ENCODE results near the gene ITPRID2.
"Not testable (repeated sequence)": the region's sequence is repeated elsewhere in the genome, so short reads cannot be mapped to it uniquely, and the experiment has no call there.

Gene ITPRID2

GRCh38 chr2:181954538-181954883 lies 63.0 kb downstream of the ITPRID2 start:
- peaks cover 9 to 22% of the 10 kb centered on the region in 2 donors for H3K4me1 ChIP-seq (ENCODE audit: control insufficient read depth in 1 of 2, insufficient read depth in 2 of 2, low read length in 2 of 2)
- H3K4me3 ChIP-seq (ENCODE audit: low read depth in 1 of 2, low read length in 2 of 2) = peak overlapping the region; percentile 22 to 24
- H3K9me3 ChIP-seq (ENCODE audit: control insufficient read depth in 1 of 2, low read length in 2 of 2) = no peaks in the 10 kb centered on the region
- no peaks in the 10 kb centered on the region for H3K36me3 ChIP-seq (ENCODE audit: control insufficient read depth in 1 of 2, insufficient read depth in 2 of 2, low read length in 2 of 2)
- no peaks in the 10 kb centered on the region for H3K27me3 ChIP-seq (ENCODE audit: control insufficient read depth in 1 of 2, insufficient read depth in 2 of 2, low read length in 2 of 2)
- H3K9ac ChIP-seq (ENCODE audit: low read depth in 1 of 2, low read length in 2 of 2) = no peak overlapping the region
- no peak overlapping the region for H3K27ac ChIP-seq (ENCODE audit: low read depth, low read length)

- H3K4me1 ChIP-seq (ENCODE audit: control insufficient read depth in 1 of 2, insufficient read depth in 2 of 2, low read length in 2 of 2) = peaks cover 9 to 22% of the 10 kb centered on the region in 2 donors
- H3K27me3 ChIP-seq (ENCODE audit: control insufficient read depth in 1 of 2, insufficient read depth in 2 of 2, low read length in 2 of 2) = no peaks in the 10 kb centered on the region
- no peak overlapping the region for H3K27ac ChIP-seq (ENCODE audit: low read depth, low read length)
- no peak overlapping the region for H3K4me3 ChIP-seq (ENCODE audit: low read depth in 1 of 2, low read length in 2 of 2)
- no peaks in the 10 kb centered on the region for H3K9me3 ChIP-seq (ENCODE audit: control insufficient read depth in 1 of 2, low read length in 2 of 2)
- H3K36me3 ChIP-seq (ENCODE audit: control insufficient read depth in 1 of 2, insufficient read depth in 2 of 2, low read length in 2 of 2) = no peaks in the 10 kb centered on the region
- no peak overlapping the region for H3K9ac ChIP-seq (ENCODE audit: low read depth in 1 of 2, low read length in 2 of 2)
Observed at GRCh38 chr2:181955010-181955409, 63.5 kb downstream of the ITPRID2 start.

DNA sequence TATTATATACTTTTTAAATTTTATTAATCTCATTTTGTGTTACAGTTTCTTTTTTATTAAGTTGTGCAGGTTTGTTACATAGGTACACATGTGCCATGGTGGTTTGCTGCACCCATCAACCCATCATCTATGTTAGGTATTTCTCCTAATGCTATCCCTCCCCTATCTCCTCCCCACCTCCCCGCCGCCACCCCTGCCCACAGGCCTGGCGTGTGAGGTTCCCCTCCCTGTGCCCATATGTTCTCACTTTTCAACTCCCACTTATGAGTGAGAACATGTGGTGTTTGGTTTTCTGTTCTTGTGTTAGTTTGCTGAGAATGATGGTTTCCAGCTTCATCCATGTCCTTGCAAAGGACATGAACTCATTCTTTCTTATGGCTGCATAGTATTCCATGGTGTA lies 64.3 kb downstream of the ITPRID2 start:
- not testable (repeated sequence) for H3K9me3 ChIP-seq (ENCODE audit: control insufficient read depth in 1 of 2, low read length in 2 of 2); H3K36me3 ChIP-seq (ENCODE audit: control insufficient read depth in 1 of 2, insufficient read depth in 2 of 2, low read length in 2 of 2); H3K27ac ChIP-seq (ENCODE audit: low read depth, low read length); H3K4me3 ChIP-seq (ENCODE audit: low read depth in 1 of 2, low read length in 2 of 2); H3K27me3 ChIP-seq (ENCODE audit: control insufficient read depth in 1 of 2, insufficient read depth in 2 of 2, low read length in 2 of 2); H3K9ac ChIP-seq (ENCODE audit: low read depth in 1 of 2, low read length in 2 of 2)
- peaks cover 9 to 22% of the 10 kb centered on the region in 2 donors for H3K4me1 ChIP-seq (ENCODE audit: control insufficient read depth in 1 of 2, insufficient read depth in 2 of 2, low read length in 2 of 2)

GRCh38 chr2:181957668-181958067 lies 66.1 kb downstream of the ITPRID2 start:
- Histone ChIP-seq H3K36me3 (ENCODE audit: control insufficient read depth in 1 of 2, insufficient read depth in 2 of 2, low read length in 2 of 2) (no peaks in the 10 kb centered on the region), H3K27ac (ENCODE audit: low read depth, low read length) (no peak overlapping the region), H3K9me3 (ENCODE audit: control insufficient read depth in 1 of 2, low read length in 2 of 2) (no peaks in the 10 kb centered on the region), H3K4me1 (ENCODE audit: control insufficient read depth in 1 of 2, insufficient read depth in 2 of 2, low read length in 2 of 2) (peaks cover 9 to 22% of the 10 kb centered on the region in 2 donors), H3K27me3 (ENCODE audit: control insufficient read depth in 1 of 2, insufficient read depth in 2 of 2, low read length in 2 of 2) (no peaks in the 10 kb centered on the region), H3K4me3 (ENCODE audit: low read depth in 1 of 2, low read length in 2 of 2) (no peak overlapping the region), H3K9ac (ENCODE audit: low read depth in 1 of 2, low read length in 2 of 2) (no peak overlapping the region)

GRCh38 chr2:181958726-181959125 lies 67.2 kb downstream of the ITPRID2 start:
- no peak overlapping the region for H3K4me3 ChIP-seq (ENCODE audit: low read depth in 1 of 2, low read length in 2 of 2)
- H3K27ac ChIP-seq (ENCODE audit: low read depth, low read length) = no peak overlapping the region
- H3K9me3 ChIP-seq (ENCODE audit: control insufficient read depth in 1 of 2, low read length in 2 of 2) = no peaks in the 10 kb centered on the region

DNA sequence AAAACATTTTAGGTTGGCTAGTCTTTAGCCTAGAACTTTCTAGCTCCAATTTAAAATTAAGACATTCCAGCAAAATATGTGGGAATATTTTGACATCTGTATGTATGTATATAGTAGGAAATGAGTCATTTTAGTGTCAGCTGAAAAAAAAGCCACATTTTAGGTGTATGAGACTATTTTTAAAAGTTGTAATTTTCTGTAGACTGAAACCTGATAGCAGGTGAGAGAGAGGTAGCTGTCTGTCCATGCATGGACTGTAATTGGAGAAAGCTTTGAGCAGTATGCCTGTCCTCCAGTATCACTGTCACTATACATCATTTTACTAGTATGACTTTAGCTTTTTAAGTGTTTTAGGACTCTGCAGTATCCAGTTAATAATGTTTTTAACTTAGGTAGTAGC lies 68.0 kb downstream of the ITPRID2 start:
- no peak overlapping the region for H3K4me3 ChIP-seq (ENCODE audit: low read depth in 1 of 2, low read length in 2 of 2)
- no peaks in the 10 kb centered on the region for H3K27me3 ChIP-seq (ENCODE audit: control insufficient read depth in 1 of 2, insufficient read depth in 2 of 2, low read length in 2 of 2)
- H3K4me1 ChIP-seq (ENCODE audit: control insufficient read depth in 1 of 2, insufficient read depth in 2 of 2, low read length in 2 of 2) = peaks cover 9 to 20% of the 10 kb centered on the region in 2 donors
- no peaks in the 10 kb centered on the region for H3K36me3 ChIP-seq (ENCODE audit: control insufficient read depth in 1 of 2, insufficient read depth in 2 of 2, low read length in 2 of 2)
- no peak overlapping the region for H3K27ac ChIP-seq (ENCODE audit: low read depth, low read length)
- no peaks in the 10 kb centered on the region for H3K9me3 ChIP-seq (ENCODE audit: control insufficient read depth in 1 of 2, low read length in 2 of 2)
- H3K9ac ChIP-seq (ENCODE audit: low read depth in 1 of 2, low read length in 2 of 2) = no peak overlapping the region

More at GRCh38 chr2:181958726-181959125, 67.2 kb downstream of the ITPRID2 start:
- no peaks in the 10 kb centered on the region for H3K36me3 ChIP-seq (ENCODE audit: control insufficient read depth in 1 of 2, insufficient read depth in 2 of 2, low read length in 2 of 2)
- peaks cover 9 to 22% of the 10 kb centered on the region in 2 donors for H3K4me1 ChIP-seq (ENCODE audit: control insufficient read depth in 1 of 2, insufficient read depth in 2 of 2, low read length in 2 of 2)
- no peaks in the 10 kb centered on the region for H3K27me3 ChIP-seq (ENCODE audit: control insufficient read depth in 1 of 2, insufficient read depth in 2 of 2, low read length in 2 of 2)
- no peak overlapping the region for H3K9ac ChIP-seq (ENCODE audit: low read depth in 1 of 2, low read length in 2 of 2)

DNA sequence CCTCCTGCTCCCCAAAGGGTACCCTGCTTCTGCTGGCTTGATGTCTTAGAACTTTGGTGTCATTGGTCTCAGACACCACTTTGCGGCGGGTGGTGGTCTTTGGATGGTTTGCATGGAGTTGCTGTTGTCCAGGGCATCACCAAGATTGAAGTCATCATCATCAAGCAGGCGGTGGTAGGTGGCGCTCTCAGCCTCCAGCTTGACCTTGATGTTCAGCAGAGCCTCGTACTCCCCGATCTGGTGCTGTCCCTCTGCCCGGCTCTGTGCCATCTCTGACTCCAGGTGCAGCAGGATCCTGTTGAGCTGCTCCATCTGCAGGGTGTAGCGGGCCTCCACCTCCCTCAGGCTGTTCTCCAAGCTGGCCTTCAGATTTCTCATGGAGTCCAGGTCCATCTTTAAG lies 69.6 kb downstream of the ITPRID2 start:
- not testable (repeated sequence) for H3K27ac ChIP-seq (ENCODE audit: low read depth, low read length); H3K9me3 ChIP-seq (ENCODE audit: control insufficient read depth in 1 of 2, low read length in 2 of 2); H3K27me3 ChIP-seq (ENCODE audit: control insufficient read depth in 1 of 2, insufficient read depth in 2 of 2, low read length in 2 of 2); H3K36me3 ChIP-seq (ENCODE audit: control insufficient read depth in 1 of 2, insufficient read depth in 2 of 2, low read length in 2 of 2); H3K4me3 ChIP-seq (ENCODE audit: low read depth in 1 of 2, low read length in 2 of 2); H3K9ac ChIP-seq (ENCODE audit: low read depth in 1 of 2, low read length in 2 of 2)
- peaks cover 9 to 14% of the 10 kb centered on the region in 2 donors for H3K4me1 ChIP-seq (ENCODE audit: control insufficient read depth in 1 of 2, insufficient read depth in 2 of 2, low read length in 2 of 2)

- H3K27me3 ChIP-seq (ENCODE audit: control insufficient read depth in 1 of 2, insufficient read depth in 2 of 2, low read length in 2 of 2) = no peaks in the 10 kb centered on the region
- H3K36me3 ChIP-seq (ENCODE audit: control insufficient read depth in 1 of 2, insufficient read depth in 2 of 2, low read length in 2 of 2) = no peaks in the 10 kb centered on the region
- H3K9me3 ChIP-seq (ENCODE audit: control insufficient read depth in 1 of 2, low read length in 2 of 2) = no peaks in the 10 kb centered on the region
- H3K4me1 ChIP-seq (ENCODE audit: control insufficient read depth in 1 of 2, insufficient read depth in 2 of 2, low read length in 2 of 2) = peaks cover 9 to 14% of the 10 kb centered on the region in 2 donors
- no peak overlapping the region for H3K9ac ChIP-seq (ENCODE audit: low read depth in 1 of 2, low read length in 2 of 2)
- H3K27ac ChIP-seq (ENCODE audit: low read depth, low read length) = no peak overlapping the region
- H3K4me3 ChIP-seq (ENCODE audit: low read depth in 1 of 2, low read length in 2 of 2) = no peak overlapping the region
Observed at GRCh38 chr2:181962142-181962541, 70.6 kb downstream of the ITPRID2 start.

- Histone ChIP-seq H3K9ac (ENCODE audit: low read depth in 1 of 2, low read length in 2 of 2) (no peak overlapping the region), H3K9me3 (ENCODE audit: control insufficient read depth in 1 of 2, low read length in 2 of 2) (no peaks in the 10 kb centered on the region), H3K4me3 (ENCODE audit: low read depth in 1 of 2, low read length in 2 of 2) (no peak overlapping the region), H3K36me3 (ENCODE audit: control insufficient read depth in 1 of 2, insufficient read depth in 2 of 2, low read length in 2 of 2) (no peaks in the 10 kb centered on the region), H3K27ac (ENCODE audit: low read depth, low read length) (no peak overlapping the region), H3K4me1 (ENCODE audit: control insufficient read depth in 1 of 2, insufficient read depth in 2 of 2, low read length in 2 of 2) (peaks cover 0 to 10% of the 10 kb centered on the region in 2 donors), H3K27me3 (ENCODE audit: control insufficient read depth in 1 of 2, insufficient read depth in 2 of 2, low read length in 2 of 2) (no peaks in the 10 kb centered on the region)
Observed at GRCh38 chr2:181970160-181970794, 78.7 kb downstream of the ITPRID2 start.

DNA sequence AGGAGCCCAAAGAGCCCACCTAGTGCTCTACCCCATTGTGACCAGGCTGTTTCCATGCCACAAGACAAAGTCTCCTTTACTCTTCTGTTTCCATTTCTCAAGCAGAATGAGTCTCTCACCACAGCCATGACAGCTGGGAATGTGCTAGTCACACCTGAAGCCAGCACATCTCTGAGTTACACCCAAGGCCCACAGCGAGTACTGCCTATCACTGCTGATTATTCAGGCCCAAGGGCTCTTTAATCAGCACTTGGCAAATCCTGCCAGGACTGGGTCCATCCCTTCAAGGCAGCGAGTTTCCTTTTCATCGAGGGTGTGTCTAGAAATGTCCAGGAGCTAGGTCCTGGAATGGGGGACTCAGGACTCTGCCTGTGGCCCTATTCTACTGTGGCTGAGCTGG lies 79.5 kb downstream of the ITPRID2 start:
- Histone ChIP-seq H3K27me3 (ENCODE audit: control insufficient read depth in 1 of 2, insufficient read depth in 2 of 2, low read length in 2 of 2) (no peaks in the 10 kb centered on the region), H3K4me1 (ENCODE audit: control insufficient read depth in 1 of 2, insufficient read depth in 2 of 2, low read length in 2 of 2) (peaks cover 0 to 10% of the 10 kb centered on the region in 2 donors), H3K9me3 (ENCODE audit: control insufficient read depth in 1 of 2, low read length in 2 of 2) (no peaks in the 10 kb centered on the region), H3K36me3 (ENCODE audit: control insufficient read depth in 1 of 2, insufficient read depth in 2 of 2, low read length in 2 of 2) (no peaks in the 10 kb centered on the region), H3K9ac (ENCODE audit: low read depth in 1 of 2, low read length in 2 of 2) (no peak overlapping the region), H3K4me3 (ENCODE audit: low read depth in 1 of 2, low read length in 2 of 2) (no peak overlapping the region), H3K27ac (ENCODE audit: low read depth, low read length) (no peak overlapping the region)

All from duodenal mucosa (tissue), 2 donors.